Lower leg skin (tissue), 4 donors: ENCODE results near the gene GARS1. TPM values are rescaled to one million over a fixed set of nuclear protein-coding genes. Genes with fewer than 3 reads are reported as not detected.
A peak's percentile ranks its signal among the peaks of the same experiment; 100 is the strongest.

Experiments used
- DNase-seq, 2 donors: peaks; one replicate each; pipeline ENCODE4 v3.0.0-alpha.2; 2019; ENCODE audit warnings: low spot score in 2 of 2
- H3K4me3 ChIP-seq: fragments of 200-600 bp; sonication (generic); 2 replicates; pipeline ENCODE4 v1.5.1; 2017; ENCODE audit warnings: mild to moderate bottlenecking, low read depth; ENCODE audit not compliant: poor library complexity, severe bottlenecking
- POLR2A ChIP-seq, 2 donors: fragments of 450-650 bp; IDR thresholded peaks; one replicate each; pipeline ENCODE4 v1.6.1; 2016 to 2017; ENCODE audit warnings: antibody characterized with exemption in 2 of 2, mild to moderate bottlenecking in 1 of 2, moderate library complexity in 1 of 2
- WGBS, 2 donors: methylation state at CpG; one replicate each; pipeline ENCODE4 v1.1.5; 2018; 5-methylcytosine and 5-hydroxymethylcytosine counted together
- intact Hi-C: fragments of 100-400 bp; cut with DNase I; formaldehyde crosslinking; loops from one replicate; pipeline ENCODE4 v1.15.0; 2023; ENCODE audit warnings: low total_unique reads
- total RNA-seq, 4 donors: library from RNA; depleted of rRNA; stranded (reverse); fragments of >200 nt; gene quantifications; one replicate each; pipeline ENCODE4 v1.1.0, GENCODE V29; 2016
- TF ChIP-seq, protein P1 (sequence below), 3 donors: fragments of 450-650 bp; IDR thresholded peaks; one replicate each; pipeline ENCODE4 v1.5.1; 2016; ENCODE audit warnings: antibody characterized with exemption in 3 of 3, mild to moderate bottlenecking in 3 of 3, moderate library complexity in 2 of 3

GARS1 gene
- total RNA-seq, 4 donors from 2014 or later, result 73.2 to 107 (median 99.8) TPM

DNA sequence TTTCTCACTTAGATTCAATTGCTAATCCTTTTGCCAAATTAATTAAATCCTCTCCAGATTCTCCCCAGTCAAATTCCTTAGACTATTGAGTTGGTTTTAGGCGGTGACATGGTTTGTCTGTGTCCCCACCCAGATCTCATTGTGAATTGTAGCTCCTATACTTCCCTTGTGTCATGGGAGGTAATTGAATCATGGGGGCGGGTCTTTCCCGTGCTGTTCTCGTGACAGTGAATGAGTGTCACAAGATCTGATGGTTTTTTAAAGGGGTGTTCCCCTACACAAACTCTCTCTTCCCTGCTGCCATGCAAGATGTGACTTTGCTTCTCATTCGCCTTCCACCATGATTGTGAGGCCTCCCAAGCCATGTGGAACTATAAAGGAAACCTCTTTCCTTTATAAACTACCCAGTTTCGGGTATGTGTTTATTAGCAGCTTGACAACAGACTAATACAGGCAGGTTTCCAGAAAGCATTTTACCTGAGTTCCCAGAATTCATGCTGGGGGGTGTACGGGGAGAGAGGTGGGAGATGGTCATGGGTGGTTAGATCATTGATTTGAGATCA, 44.7 kb upstream of the GARS1 start:
- 56 to 61% methylated on average over 7 of the region's 7 CpGs for WGBS, 2 donors
- no peak overlapping the region for H3K4me3 ChIP-seq
- DNase-seq, result no peak
- TF ChIP-seq POLR2A (IDR thresholded peaks at IDR 0.05), result no peak
- TF ChIP-seq, protein P1, sequence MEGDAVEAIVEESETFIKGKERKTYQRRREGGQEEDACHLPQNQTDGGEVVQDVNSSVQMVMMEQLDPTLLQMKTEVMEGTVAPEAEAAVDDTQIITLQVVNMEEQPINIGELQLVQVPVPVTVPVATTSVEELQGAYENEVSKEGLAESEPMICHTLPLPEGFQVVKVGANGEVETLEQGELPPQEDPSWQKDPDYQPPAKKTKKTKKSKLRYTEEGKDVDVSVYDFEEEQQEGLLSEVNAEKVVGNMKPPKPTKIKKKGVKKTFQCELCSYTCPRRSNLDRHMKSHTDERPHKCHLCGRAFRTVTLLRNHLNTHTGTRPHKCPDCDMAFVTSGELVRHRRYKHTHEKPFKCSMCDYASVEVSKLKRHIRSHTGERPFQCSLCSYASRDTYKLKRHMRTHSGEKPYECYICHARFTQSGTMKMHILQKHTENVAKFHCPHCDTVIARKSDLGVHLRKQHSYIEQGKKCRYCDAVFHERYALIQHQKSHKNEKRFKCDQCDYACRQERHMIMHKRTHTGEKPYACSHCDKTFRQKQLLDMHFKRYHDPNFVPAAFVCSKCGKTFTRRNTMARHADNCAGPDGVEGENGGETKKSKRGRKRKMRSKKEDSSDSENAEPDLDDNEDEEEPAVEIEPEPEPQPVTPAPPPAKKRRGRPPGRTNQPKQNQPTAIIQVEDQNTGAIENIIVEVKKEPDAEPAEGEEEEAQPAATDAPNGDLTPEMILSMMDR (IDR thresholded peaks at IDR 0.05), result no peak
- intact Hi-C loops, result no loop called here

DNA sequence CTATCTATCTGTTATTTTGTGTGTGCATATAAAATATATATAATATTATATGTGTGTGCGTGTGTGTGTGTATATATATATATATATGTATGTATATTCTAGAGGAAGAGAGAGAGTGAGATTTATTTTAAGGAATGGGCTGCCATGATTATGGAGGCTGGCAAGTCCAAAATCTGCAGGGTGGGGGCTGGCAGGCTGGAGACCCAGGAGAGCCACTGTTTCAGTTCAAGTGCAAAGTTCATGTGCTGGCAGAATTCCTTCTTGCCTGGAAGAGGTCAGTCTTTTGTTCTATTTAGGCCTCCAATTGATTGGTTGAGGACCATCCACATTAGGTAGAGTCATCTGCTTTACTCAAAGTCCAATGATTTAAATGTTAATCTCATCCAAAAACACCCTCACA, 42.3 kb upstream of the GARS1 start:
- WGBS, 2 donors, result 67 to 70% methylated on average over 1 of the region's 1 CpG

DNA sequence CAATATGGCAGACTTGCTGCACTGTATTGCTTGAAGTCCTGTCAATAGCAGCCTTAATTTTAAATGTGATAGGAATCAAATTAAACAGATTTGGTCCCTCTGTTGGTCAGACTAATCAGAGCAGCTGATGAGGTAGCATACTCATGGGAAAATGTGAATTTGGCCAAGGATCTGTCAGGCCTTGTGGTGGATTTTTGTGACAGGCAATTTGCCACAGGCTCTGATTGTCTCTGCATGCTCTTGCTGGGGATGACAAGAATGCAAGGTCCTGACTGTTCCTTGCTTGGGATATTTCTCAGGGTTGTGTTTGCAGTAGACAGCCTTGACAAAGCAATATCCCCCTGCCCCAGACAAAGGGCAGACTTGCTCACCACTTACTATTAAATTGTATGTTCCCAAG, 41.5 kb upstream of the GARS1 start:
- TF ChIP-seq, protein P1 (IDR thresholded peaks at IDR 0.05), result no peak
- no peak for TF ChIP-seq POLR2A (IDR thresholded peaks at IDR 0.05)
- intact Hi-C loops, result no loop called here
- H3K4me3 ChIP-seq, result no peak overlapping the region
- no peak for DNase-seq

More for the DNA sequence above, 42.3 kb upstream of the GARS1 start:
- DNase-seq, result no peak
- TF ChIP-seq, protein P1 (IDR thresholded peaks at IDR 0.05), result no peak
- TF ChIP-seq POLR2A (IDR thresholded peaks at IDR 0.05), result no peak
- intact Hi-C loops, result no loop called here
- no peak overlapping the region for H3K4me3 ChIP-seq

DNA sequence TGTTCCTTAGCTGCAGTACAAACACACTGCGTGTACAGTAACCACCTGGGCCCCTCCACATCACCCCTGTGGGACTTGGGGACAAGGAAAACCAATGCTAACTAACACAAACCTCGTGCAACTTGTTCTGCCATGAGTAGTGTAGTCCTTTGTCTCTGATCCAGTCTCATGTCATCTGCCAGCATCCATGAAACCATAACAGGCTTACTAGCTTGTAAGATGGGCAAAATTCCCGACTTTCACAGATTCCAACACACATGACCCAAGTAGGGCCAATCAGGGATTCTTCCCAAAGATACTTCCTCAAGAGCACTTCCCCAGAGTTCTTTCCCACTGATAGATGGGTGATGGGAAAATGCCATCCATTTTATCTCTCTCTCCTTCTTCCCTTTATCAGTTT, 41.1 kb upstream of the GARS1 start:
- no peak for DNase-seq
- 54 to 71% methylated on average over 3 of the region's 3 CpGs for WGBS, 2 donors
- H3K4me3 ChIP-seq, result no peak overlapping the region
- intact Hi-C loops, result no loop called here
- TF ChIP-seq, protein P1 (IDR thresholded peaks at IDR 0.05), result no peak
- no peak for TF ChIP-seq POLR2A (IDR thresholded peaks at IDR 0.05)

DNA sequence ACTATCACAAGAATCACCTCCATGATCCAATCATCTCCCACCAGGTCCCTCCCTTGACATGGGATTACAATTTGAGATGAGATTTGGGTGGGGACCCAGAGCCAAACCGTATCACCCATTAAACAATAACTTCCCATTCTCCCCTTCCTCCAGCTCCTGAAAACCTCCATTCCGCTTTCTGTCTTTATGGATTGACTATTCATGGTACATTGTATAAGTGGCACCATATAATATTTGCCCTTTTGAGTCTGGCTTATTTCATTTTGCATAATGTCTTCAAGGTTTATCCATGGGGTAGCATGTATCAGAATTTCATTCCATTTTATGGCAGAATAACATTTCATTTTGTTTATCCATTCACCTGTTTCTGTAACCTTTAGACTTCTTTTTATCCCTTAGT, 39.2 kb upstream of the GARS1 start:
- TF ChIP-seq, protein P1 (IDR thresholded peaks at IDR 0.05), result no peak
- no peak for TF ChIP-seq POLR2A (IDR thresholded peaks at IDR 0.05)
- intact Hi-C loops, result no loop called here
- H3K4me3 ChIP-seq, result no peak overlapping the region
- DNase-seq, result no peak
- 93 to 100% methylated on average over 2 of the region's 2 CpGs for WGBS, 2 donors

DNA sequence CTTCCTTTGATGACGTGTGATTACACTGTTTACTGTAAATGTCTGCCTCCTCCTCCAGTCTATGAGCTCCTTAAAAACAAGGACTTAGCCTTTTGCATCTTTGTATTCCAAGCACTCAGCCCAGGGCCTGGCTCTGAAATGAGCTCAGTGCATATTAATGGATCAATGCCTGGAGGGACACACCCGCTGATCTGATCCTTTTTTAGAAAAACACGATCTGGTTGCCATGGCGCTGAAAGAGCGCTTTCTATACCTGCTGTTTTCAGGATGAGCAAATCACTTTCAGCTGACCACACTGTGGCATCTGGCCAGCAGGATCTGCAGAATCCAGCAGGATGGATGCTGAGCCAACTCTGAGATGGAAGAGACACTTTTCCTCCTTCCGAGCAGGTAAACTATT, 37.8 kb upstream of the GARS1 start:
- no peak overlapping the region for H3K4me3 ChIP-seq
- no peak for TF ChIP-seq POLR2A (IDR thresholded peaks at IDR 0.05)
- TF ChIP-seq, protein P1 (IDR thresholded peaks at IDR 0.05), result no peak
- intact Hi-C loops, result no loop called here
- WGBS, 2 donors, result 42 to 43% methylated on average over 6 of the region's 6 CpGs
- DNase-seq, result peak; percentile 60 to 87
